Spleen (tissue), 7 donors: ENCODE data around the gene ATP10A.
"Not testable (repeated sequence)": the region's sequence is repeated elsewhere in the genome, so short reads cannot be mapped to it uniquely, and the experiment has no call there.

ENCODE experiments used
- POLR2A ChIP-seq, 3 donors: fragments of 450-650 bp; IDR thresholded peaks; one replicate each; pipeline ENCODE4 v1.5.1; 2017; ENCODE audit warnings: antibody characterized with exemption in 3 of 3, mild to moderate bottlenecking in 1 of 3
- POLR2AphosphoS5 ChIP-seq, 3 donors: sonication (generic); formaldehyde crosslinking; IDR thresholded peaks; one replicate each; pipeline ENCODE4 v1.5.1; 2017; ENCODE audit warnings: antibody characterized with exemption in 3 of 3
- TF ChIP-seq, protein P1 (sequence below), 11 experiments: fragments of 200-600 bp in 7 of 11; fragments of 450-650 bp in 4 of 11; sonication (generic) in 4 of 11; IDR thresholded peaks in 8 of 11; conservative IDR thresholded peaks in 3 of 11; 1 replicate in 7 of 11; 2 replicates in 4 of 11; pipeline versions ENCODE4 v1.4.0 to v1.8.0; 2016 to 2021; ENCODE audit warnings: antibody characterized with exemption in 11 of 11, inconsistent platforms in 4 of 11, mild to moderate bottlenecking in 1 of 11
- donor health status: DM: no; HTN: no; CAD: no; lungs with moderate emphysema.
- donor health status: DM: no; HTN: no; CAD: no.
- donor health status: DM: no; HTN: no; CAD: no.

GRCh38 chr15:25771736-25772135, 91.4 kb downstream of the ATP10A start:
- TF ChIP-seq, protein P1, sequence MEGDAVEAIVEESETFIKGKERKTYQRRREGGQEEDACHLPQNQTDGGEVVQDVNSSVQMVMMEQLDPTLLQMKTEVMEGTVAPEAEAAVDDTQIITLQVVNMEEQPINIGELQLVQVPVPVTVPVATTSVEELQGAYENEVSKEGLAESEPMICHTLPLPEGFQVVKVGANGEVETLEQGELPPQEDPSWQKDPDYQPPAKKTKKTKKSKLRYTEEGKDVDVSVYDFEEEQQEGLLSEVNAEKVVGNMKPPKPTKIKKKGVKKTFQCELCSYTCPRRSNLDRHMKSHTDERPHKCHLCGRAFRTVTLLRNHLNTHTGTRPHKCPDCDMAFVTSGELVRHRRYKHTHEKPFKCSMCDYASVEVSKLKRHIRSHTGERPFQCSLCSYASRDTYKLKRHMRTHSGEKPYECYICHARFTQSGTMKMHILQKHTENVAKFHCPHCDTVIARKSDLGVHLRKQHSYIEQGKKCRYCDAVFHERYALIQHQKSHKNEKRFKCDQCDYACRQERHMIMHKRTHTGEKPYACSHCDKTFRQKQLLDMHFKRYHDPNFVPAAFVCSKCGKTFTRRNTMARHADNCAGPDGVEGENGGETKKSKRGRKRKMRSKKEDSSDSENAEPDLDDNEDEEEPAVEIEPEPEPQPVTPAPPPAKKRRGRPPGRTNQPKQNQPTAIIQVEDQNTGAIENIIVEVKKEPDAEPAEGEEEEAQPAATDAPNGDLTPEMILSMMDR (IDR thresholded peaks at IDR 0.05 in 8 of 11, conservative IDR thresholded peaks at IDR 0.05 in 3 of 11), result not testable (repeated sequence)
- not testable (repeated sequence) for TF ChIP-seq POLR2A, POLR2AphosphoS5 (IDR thresholded peaks at IDR 0.05)
